ENCODE results near the gene HOXC12.

HOXC12 gene

DNA sequence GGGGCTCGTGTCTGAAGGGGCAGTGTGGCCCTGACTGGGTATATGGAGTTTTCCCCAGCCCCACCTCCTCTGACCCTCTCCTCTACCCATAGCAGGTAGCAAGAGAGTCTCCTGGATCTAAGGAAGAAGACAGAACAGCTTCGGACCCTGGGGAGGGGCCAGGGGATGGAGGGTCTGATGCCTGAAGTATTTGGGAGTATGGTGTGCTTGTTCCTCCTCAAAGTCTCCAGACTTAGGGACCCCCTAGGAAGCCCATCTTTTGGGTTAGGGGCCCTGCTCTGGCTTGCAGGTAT, 53.5 kb downstream of the HOXC12 start:
- H3K4me3 ChIP-seq (ENCODE audit: low read depth, low read length), result no peak overlapping the region
- TF ChIP-seq, protein P1, sequence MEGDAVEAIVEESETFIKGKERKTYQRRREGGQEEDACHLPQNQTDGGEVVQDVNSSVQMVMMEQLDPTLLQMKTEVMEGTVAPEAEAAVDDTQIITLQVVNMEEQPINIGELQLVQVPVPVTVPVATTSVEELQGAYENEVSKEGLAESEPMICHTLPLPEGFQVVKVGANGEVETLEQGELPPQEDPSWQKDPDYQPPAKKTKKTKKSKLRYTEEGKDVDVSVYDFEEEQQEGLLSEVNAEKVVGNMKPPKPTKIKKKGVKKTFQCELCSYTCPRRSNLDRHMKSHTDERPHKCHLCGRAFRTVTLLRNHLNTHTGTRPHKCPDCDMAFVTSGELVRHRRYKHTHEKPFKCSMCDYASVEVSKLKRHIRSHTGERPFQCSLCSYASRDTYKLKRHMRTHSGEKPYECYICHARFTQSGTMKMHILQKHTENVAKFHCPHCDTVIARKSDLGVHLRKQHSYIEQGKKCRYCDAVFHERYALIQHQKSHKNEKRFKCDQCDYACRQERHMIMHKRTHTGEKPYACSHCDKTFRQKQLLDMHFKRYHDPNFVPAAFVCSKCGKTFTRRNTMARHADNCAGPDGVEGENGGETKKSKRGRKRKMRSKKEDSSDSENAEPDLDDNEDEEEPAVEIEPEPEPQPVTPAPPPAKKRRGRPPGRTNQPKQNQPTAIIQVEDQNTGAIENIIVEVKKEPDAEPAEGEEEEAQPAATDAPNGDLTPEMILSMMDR (IDR thresholded peaks at IDR 0.05; ENCODE audit: control insufficient read depth, extremely low read depth, insufficient read depth), result no peak
- DNase-seq (ENCODE audit: low read depth), result no peak
